Kidney (tissue), 14 donors: ENCODE data around the gene PPP2R2C. TPM values are rescaled to one million over a fixed set of nuclear protein-coding genes. Genes with fewer than 3 reads are reported as not detected.

Experiments used
- DNase-seq, 5 donors: peaks; one replicate each; pipeline ENCODE4 v3.0.0-alpha.2; 2013 to 2020
- FAIRE-seq: peaks from 2 replicates; lab custom pipeline; 2012; peaks lifted over from hg19 to GRCh38; lab: Jason Lieb, UNC
- H3K27ac ChIP-seq, 2 donors: one replicate each; pipeline ENCODE4 v1.7.0; 2013; ENCODE audit warnings: low read depth in 2 of 2, low read length in 2 of 2, inconsistent platforms in 1 of 2
- H3K27me3 ChIP-seq: one replicate; pipeline ENCODE4 v1.7.1; 2013; ENCODE audit warnings: low read length, inconsistent platforms; ENCODE audit not compliant: control insufficient read depth, insufficient read depth
- H3K36me3 ChIP-seq, 3 donors: one replicate each; pipeline versions ENCODE4 v1.7.0 to v1.7.1; 2013; ENCODE audit warnings: low read length in 3 of 3, control low read depth in 1 of 3, inconsistent platforms in 1 of 3; ENCODE audit not compliant: insufficient read depth in 3 of 3, control insufficient read depth in 2 of 3
- H3K4me1 ChIP-seq, 3 donors: one replicate each; pipeline versions ENCODE4 v1.7.0 to v1.7.1; 2013; ENCODE audit warnings: low read length in 3 of 3, inconsistent platforms in 1 of 3, low read depth in 1 of 3; ENCODE audit not compliant: control insufficient read depth in 2 of 3, insufficient read depth in 2 of 3
- H3K4me3 ChIP-seq, 3 donors: one replicate each; pipeline versions ENCODE4 v1.7.0 to v1.8.1; 2013; ENCODE audit warnings: low read length in 3 of 3, control low read depth in 1 of 3, inconsistent platforms in 1 of 3
- H3K9ac ChIP-seq, 3 donors: one replicate each; pipeline versions ENCODE4 v1.7.0 to v1.7.1; 2013; ENCODE audit warnings: low read length in 3 of 3, control low read depth in 1 of 3, inconsistent platforms in 1 of 3
- H3K9me3 ChIP-seq, 3 donors: one replicate each; pipeline versions ENCODE4 v1.7.0 to v1.7.1; 2013; ENCODE audit warnings: low read length in 3 of 3, control low read depth in 1 of 3, inconsistent platforms in 1 of 3; ENCODE audit not compliant: control insufficient read depth in 2 of 3, insufficient read depth in 1 of 3
- CTCF ChIP-seq: IDR thresholded peaks from 3 replicates; pipeline ENCODE4 v1.5.1; 2012; ENCODE audit warnings: mild to moderate bottlenecking, moderate library complexity, borderline replicate concordance; ENCODE audit not compliant: insufficient read depth; ENCODE audit errors: extremely low read depth
- intact Hi-C: fragments of 100-400 bp; cut with DNase I; formaldehyde crosslinking; loops from one replicate; pipeline ENCODE4 v1.11.1; 2022
- polyA plus RNA-seq: library from polyadenylated mRNA; stranded (reverse); fragments of 350-450 nt; fragmentation: Illumina TruSeq; extraction: RNeasy Lipid Tissue Mini Kit (QIAGEN cat#74804); gene quantifications from one replicate; pipeline ENCODE4 v1.2.3, GENCODE V29; 2014; ENCODE audit warnings: low read depth, low replicate concordance; ENCODE audit not compliant: insufficient read depth
- total RNA-seq: library from RNA; stranded (reverse); fragmentation: NEBNext Ultra II Directional; extraction: Animal tissue kit (Norgen Biotek cat#: 25700); gene quantifications from one replicate; pipeline ENCODE4 v1.2.1, GENCODE V29; 2021
- donor health status: control.
- donor health status: control.
- donor health status: control.
- donor health status: control.
- donor health status: control.
- donor health status: DM: yes; HTN: yes; CAD: no.
- donor health status: Normal renal cell carcinoma (clear cell type).

PPP2R2C gene
- total and polyA plus RNA-seq, 2 donors from 2014 or later: 0.39 to 0.82 TPM

GRCh38 chr4:6517171-6517570, 44.8 kb upstream of the PPP2R2C start:
- Histone ChIP-seq H3K4me1 (no peaks in the 10 kb centered on the region), H3K9me3 (no peaks in the 10 kb centered on the region), H3K4me3 (no peak overlapping the region), H3K9ac (no peak overlapping the region), H3K36me3 (no peaks in the 10 kb centered on the region), H3K27me3 (no peaks in the 10 kb centered on the region), H3K27ac (no peak overlapping the region)
- FAIRE-seq (no peak), DNase-seq (no peak)
- intact Hi-C loops: no loop called here
- TF ChIP-seq CTCF: no peak

- no peak for TF ChIP-seq CTCF
- peak in 2 of 5 donors; percentile 7 to 18 for DNase-seq
- Histone ChIP-seq H3K36me3 (no peaks in the 10 kb centered on the region), H3K27me3 (no peaks in the 10 kb centered on the region), H3K9ac (no peak overlapping the region), H3K9me3 (no peaks in the 10 kb centered on the region), H3K27ac (no peak overlapping the region), H3K4me3 (no peak overlapping the region), H3K4me1 (no peaks in the 10 kb centered on the region)
- intact Hi-C loops: no loop called here
- no peak for FAIRE-seq
These were observed 44.3 kb upstream of the PPP2R2C start for GRCh38 chr4:6516762-6517161.

GRCh38 chr4:6516281-6516680, 43.9 kb upstream of the PPP2R2C start:
- Histone ChIP-seq H3K4me1 (no peaks in the 10 kb centered on the region), H3K27ac (no peak overlapping the region), H3K4me3 (no peak overlapping the region), H3K9ac (no peak overlapping the region), H3K36me3 (no peaks in the 10 kb centered on the region), H3K27me3 (no peaks in the 10 kb centered on the region), H3K9me3 (no peaks in the 10 kb centered on the region)
- intact Hi-C loops: no loop called here
- no peak for FAIRE-seq
- no peak for DNase-seq
- no peak for TF ChIP-seq CTCF

- H3K4me3 ChIP-seq: no peak overlapping the region
- no peaks in the 10 kb centered on the region for H3K36me3 ChIP-seq
- intact Hi-C loops: no loop called here
- FAIRE-seq (no peak), DNase-seq (no peak)
- H3K27ac ChIP-seq: no peak overlapping the region
- no peaks in the 10 kb centered on the region for H3K9me3 ChIP-seq
- no peaks in the 10 kb centered on the region for H3K27me3 ChIP-seq
- H3K9ac ChIP-seq: no peak overlapping the region
- no peaks in the 10 kb centered on the region for H3K4me1 ChIP-seq
- no peak for TF ChIP-seq CTCF
These were observed 41.3 kb upstream of the PPP2R2C start for GRCh38 chr4:6513678-6514077.
